ENCODE measurements around the gene KRTAP3-2.

DNA sequence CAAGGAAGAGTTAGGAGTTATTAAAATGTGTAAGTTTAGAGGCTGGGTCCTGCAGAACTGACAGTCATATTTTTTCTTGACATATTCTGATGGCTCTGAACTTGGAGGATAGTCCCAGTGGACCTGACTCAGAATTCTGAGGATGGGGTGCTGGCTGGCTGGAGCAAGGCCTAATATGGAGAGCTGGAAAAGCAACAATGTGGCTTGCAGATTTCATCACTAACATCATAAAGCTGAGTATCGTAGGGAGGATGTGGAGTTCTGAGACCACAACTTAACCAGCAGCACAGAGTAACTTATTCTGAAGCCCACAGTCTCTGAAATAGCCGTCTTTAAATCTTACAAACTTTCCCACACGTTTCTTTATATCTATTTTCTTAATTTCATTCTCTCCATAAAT is 25.0 kb upstream of the KRTAP3-2 start:
- TF ChIP-seq, protein P1, sequence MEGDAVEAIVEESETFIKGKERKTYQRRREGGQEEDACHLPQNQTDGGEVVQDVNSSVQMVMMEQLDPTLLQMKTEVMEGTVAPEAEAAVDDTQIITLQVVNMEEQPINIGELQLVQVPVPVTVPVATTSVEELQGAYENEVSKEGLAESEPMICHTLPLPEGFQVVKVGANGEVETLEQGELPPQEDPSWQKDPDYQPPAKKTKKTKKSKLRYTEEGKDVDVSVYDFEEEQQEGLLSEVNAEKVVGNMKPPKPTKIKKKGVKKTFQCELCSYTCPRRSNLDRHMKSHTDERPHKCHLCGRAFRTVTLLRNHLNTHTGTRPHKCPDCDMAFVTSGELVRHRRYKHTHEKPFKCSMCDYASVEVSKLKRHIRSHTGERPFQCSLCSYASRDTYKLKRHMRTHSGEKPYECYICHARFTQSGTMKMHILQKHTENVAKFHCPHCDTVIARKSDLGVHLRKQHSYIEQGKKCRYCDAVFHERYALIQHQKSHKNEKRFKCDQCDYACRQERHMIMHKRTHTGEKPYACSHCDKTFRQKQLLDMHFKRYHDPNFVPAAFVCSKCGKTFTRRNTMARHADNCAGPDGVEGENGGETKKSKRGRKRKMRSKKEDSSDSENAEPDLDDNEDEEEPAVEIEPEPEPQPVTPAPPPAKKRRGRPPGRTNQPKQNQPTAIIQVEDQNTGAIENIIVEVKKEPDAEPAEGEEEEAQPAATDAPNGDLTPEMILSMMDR (IDR thresholded peaks at IDR 0.05): no peak
- TF ChIP-seq POLR2AphosphoS5 (IDR thresholded peaks at IDR 0.05; ENCODE audit: low read depth, low read length) (no peak), SIN3A (IDR thresholded peaks at IDR 0.05; ENCODE audit: borderline replicate concordance, insufficient read depth, low read depth, low read length) (no peak)
- TF ChIP-seq, protein P2, sequence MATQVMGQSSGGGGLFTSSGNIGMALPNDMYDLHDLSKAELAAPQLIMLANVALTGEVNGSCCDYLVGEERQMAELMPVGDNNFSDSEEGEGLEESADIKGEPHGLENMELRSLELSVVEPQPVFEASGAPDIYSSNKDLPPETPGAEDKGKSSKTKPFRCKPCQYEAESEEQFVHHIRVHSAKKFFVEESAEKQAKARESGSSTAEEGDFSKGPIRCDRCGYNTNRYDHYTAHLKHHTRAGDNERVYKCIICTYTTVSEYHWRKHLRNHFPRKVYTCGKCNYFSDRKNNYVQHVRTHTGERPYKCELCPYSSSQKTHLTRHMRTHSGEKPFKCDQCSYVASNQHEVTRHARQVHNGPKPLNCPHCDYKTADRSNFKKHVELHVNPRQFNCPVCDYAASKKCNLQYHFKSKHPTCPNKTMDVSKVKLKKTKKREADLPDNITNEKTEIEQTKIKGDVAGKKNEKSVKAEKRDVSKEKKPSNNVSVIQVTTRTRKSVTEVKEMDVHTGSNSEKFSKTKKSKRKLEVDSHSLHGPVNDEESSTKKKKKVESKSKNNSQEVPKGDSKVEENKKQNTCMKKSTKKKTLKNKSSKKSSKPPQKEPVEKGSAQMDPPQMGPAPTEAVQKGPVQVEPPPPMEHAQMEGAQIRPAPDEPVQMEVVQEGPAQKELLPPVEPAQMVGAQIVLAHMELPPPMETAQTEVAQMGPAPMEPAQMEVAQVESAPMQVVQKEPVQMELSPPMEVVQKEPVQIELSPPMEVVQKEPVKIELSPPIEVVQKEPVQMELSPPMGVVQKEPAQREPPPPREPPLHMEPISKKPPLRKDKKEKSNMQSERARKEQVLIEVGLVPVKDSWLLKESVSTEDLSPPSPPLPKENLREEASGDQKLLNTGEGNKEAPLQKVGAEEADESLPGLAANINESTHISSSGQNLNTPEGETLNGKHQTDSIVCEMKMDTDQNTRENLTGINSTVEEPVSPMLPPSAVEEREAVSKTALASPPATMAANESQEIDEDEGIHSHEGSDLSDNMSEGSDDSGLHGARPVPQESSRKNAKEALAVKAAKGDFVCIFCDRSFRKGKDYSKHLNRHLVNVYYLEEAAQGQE (IDR thresholded peaks at IDR 0.05; ENCODE audit: insufficient read depth in 1 of 2, low read depth in 2 of 2, low read length in 1 of 2): no peak
